ENCODE measurements around the gene INF2. TPM values are rescaled to one million over a fixed set of nuclear protein-coding genes. Genes with fewer than 3 reads are reported as not detected.

The INF2 gene
- polyA plus RNA-seq, 1 donor (not counting 4 experiments of a cell fraction or from before 2014, with no cell fraction given), result 22.6 TPM

DNA sequence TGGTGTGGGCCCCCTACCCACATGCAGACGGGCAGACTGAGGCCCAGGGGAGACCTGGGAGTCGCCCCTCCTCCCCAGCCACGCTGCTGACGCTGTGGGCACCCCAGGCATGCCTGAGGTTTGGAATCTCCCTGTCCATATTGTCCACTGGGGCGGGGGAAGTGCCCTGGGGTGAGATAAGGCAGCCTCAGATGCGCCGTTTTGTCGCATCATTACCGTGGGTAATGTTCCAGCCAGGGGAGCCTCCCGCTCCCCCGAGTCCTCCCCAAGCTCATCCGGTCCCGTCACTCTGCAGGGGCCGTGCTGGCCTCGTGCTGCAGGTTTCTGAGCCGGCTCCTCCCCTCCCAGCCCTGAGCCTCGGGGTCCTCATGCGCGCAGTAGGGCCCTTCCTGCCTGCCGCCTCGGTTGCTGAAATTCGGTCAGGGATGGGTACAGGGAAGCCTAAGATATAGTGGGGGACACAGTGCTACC lies 11.4 kb downstream of the INF2 start:
- H3K4me1 ChIP-seq (ENCODE audit: control insufficient read depth, extremely low read depth, insufficient read depth, low read length), result peaks cover 16% of the 10 kb centered on the region
- no peak overlapping the region for H2AFZ ChIP-seq (ENCODE audit: control insufficient read depth, low read length)
- H3K4me3 ChIP-seq (ENCODE audit: control insufficient read depth in 2 of 3, extremely low read depth in 1 of 3, insufficient read depth in 2 of 3, low read depth in 1 of 3, low read length in 3 of 3), result no peak overlapping the region
- H3K36me3 ChIP-seq (ENCODE audit: control insufficient read depth in 2 of 2, extremely low read depth in 1 of 2, insufficient read depth in 2 of 2, low read length in 2 of 2), result peaks cover 41% of the 10 kb centered on the region in 2 experiments
- H3K9me3 ChIP-seq (ENCODE audit: control insufficient read depth, low read depth, low read length), result no peaks in the 10 kb centered on the region
- H4K20me1 ChIP-seq (ENCODE audit: control insufficient read depth, extremely low read depth, insufficient read depth, low read length), result peaks cover 19% of the 10 kb centered on the region
- H3K27me3 ChIP-seq (ENCODE audit: control insufficient read depth, extremely low read depth, insufficient read depth, low read length), result no peaks in the 10 kb centered on the region
- FAIRE-seq, result no peak
- H3K4me2 ChIP-seq (ENCODE audit: control insufficient read depth, extremely low read depth, insufficient read depth, low read depth, low read length), result no peak overlapping the region
- no peak overlapping the region for H3K9ac ChIP-seq (ENCODE audit: control insufficient read depth, extremely low read depth, insufficient read depth, low read length)
- no peaks in the 10 kb centered on the region for H3K9me1 ChIP-seq (ENCODE audit: control insufficient read depth, extremely low read depth, insufficient read depth, low read length)
- H3K79me2 ChIP-seq (ENCODE audit: control insufficient read depth, insufficient read depth, low read length), result peaks cover 56% of the 10 kb centered on the region
- H3K27ac ChIP-seq (ENCODE audit: control insufficient read depth, insufficient read depth, low read length), result no peak overlapping the region
- TF ChIP-seq EZH2 (IDR thresholded peaks at IDR 0.05; ENCODE audit: low read length), result no peak
- TF ChIP-seq, protein P1, sequence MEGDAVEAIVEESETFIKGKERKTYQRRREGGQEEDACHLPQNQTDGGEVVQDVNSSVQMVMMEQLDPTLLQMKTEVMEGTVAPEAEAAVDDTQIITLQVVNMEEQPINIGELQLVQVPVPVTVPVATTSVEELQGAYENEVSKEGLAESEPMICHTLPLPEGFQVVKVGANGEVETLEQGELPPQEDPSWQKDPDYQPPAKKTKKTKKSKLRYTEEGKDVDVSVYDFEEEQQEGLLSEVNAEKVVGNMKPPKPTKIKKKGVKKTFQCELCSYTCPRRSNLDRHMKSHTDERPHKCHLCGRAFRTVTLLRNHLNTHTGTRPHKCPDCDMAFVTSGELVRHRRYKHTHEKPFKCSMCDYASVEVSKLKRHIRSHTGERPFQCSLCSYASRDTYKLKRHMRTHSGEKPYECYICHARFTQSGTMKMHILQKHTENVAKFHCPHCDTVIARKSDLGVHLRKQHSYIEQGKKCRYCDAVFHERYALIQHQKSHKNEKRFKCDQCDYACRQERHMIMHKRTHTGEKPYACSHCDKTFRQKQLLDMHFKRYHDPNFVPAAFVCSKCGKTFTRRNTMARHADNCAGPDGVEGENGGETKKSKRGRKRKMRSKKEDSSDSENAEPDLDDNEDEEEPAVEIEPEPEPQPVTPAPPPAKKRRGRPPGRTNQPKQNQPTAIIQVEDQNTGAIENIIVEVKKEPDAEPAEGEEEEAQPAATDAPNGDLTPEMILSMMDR (optimal IDR thresholded peaks at IDR 0.05 in 1 of 3, IDR thresholded peaks at IDR 0.05 in 1 of 3, conservative IDR thresholded peaks at IDR 0.05 in 1 of 3; ENCODE audit: extremely low read depth in 1 of 3, insufficient read depth in 2 of 3, low read length in 3 of 3), result no peak
- dilution Hi-C loops (cut with MboI; ENCODE audit: extremely low pct_ligation_motif_present, low sequenced_read_pairs), result no loop called here
- no peak for DNase-seq (ENCODE audit: low read depth, low spot score)

DNA sequence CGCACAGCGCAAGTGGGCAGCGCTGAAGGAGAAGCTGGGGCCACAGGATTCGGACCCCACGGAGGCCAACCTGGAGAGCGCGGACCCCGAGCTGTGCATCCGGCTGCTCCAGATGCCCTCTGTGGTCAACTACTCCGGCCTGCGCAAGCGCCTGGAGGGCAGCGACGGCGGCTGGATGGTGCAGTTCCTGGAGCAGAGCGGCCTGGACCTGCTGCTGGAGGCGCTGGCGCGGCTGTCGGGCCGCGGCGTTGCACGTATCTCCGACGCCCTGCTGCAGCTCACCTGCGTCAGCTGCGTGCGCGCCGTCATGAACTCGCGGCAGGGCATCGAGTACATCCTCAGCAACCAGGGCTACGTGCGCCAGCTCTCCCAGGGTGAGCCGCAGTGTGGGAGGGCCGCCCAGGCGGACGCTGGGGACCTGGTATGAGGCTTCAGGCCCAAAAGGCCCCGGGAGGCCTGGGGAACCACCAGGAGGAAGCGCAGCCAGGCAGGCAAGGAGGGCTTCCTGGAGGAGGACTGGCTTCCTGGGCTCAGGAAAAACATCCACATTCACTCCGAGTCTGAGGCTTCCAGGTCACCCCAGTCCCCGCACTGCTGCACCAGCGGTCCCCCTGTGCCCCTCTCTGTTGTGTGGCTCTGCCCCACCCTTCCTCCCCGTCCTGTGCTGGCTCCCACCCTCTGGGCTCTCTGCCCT lies 12.1 kb downstream of the INF2 start:
- H2AFZ ChIP-seq (ENCODE audit: control insufficient read depth, low read length), result no peak overlapping the region
- H3K36me3 ChIP-seq (ENCODE audit: control insufficient read depth in 2 of 2, extremely low read depth in 1 of 2, insufficient read depth in 2 of 2, low read length in 2 of 2), result peaks cover 39 to 42% of the 10 kb centered on the region in 2 experiments
- H3K4me1 ChIP-seq (ENCODE audit: control insufficient read depth, extremely low read depth, insufficient read depth, low read length), result peaks cover 11% of the 10 kb centered on the region
- no peaks in the 10 kb centered on the region for H3K9me1 ChIP-seq (ENCODE audit: control insufficient read depth, extremely low read depth, insufficient read depth, low read length)
- H3K9ac ChIP-seq (ENCODE audit: control insufficient read depth, extremely low read depth, insufficient read depth, low read length), result no peak overlapping the region
- H3K27me3 ChIP-seq (ENCODE audit: control insufficient read depth, extremely low read depth, insufficient read depth, low read length), result no peaks in the 10 kb centered on the region
- no peaks in the 10 kb centered on the region for H3K9me3 ChIP-seq (ENCODE audit: control insufficient read depth, low read depth, low read length)
- H4K20me1 ChIP-seq (ENCODE audit: control insufficient read depth, extremely low read depth, insufficient read depth, low read length), result peaks cover 13% of the 10 kb centered on the region
- TF ChIP-seq, protein P1 (optimal IDR thresholded peaks at IDR 0.05 in 1 of 3, IDR thresholded peaks at IDR 0.05 in 1 of 3, conservative IDR thresholded peaks at IDR 0.05 in 1 of 3; ENCODE audit: extremely low read depth in 1 of 3, insufficient read depth in 2 of 3, low read length in 3 of 3), result no peak
- TF ChIP-seq EZH2 (IDR thresholded peaks at IDR 0.05; ENCODE audit: low read length), result no peak
- FAIRE-seq, result no peak
- no peak for DNase-seq (ENCODE audit: low read depth, low spot score)
- no peak overlapping the region for H3K4me3 ChIP-seq (ENCODE audit: control insufficient read depth in 2 of 3, extremely low read depth in 1 of 3, insufficient read depth in 2 of 3, low read depth in 1 of 3, low read length in 3 of 3)
- H3K27ac ChIP-seq (ENCODE audit: control insufficient read depth, insufficient read depth, low read length), result no peak overlapping the region
- no peak overlapping the region for H3K4me2 ChIP-seq (ENCODE audit: control insufficient read depth, extremely low read depth, insufficient read depth, low read depth, low read length)
- H3K79me2 ChIP-seq (ENCODE audit: control insufficient read depth, insufficient read depth, low read length), result peaks cover 49% of the 10 kb centered on the region
- dilution Hi-C loops (cut with MboI; ENCODE audit: extremely low pct_ligation_motif_present, low sequenced_read_pairs), result no loop called here

Measured in keratinocyte (primary cell).